Measurements from ENCODE around the gene MAPK12.
A peak's percentile ranks its signal among the peaks of the same experiment; 100 is the strongest.

The MAPK12 gene

GRCh38 chr22:50256258-50256862 lies 5.1 kb downstream of the MAPK12 start:
- TF ChIP-seq CTCF (IDR thresholded peaks at IDR 0.05; ENCODE audit: low read depth, low read length, missing control alignments) = no peak
- in situ Hi-C loops (cut with HindIII; ENCODE audit: low sequenced_read_pairs) = no loop called here
- H3K4me3 ChIP-seq (ENCODE audit: low read depth, low read length) = no peak overlapping the region
- no peak for DNase-seq (ENCODE audit: low read depth)

DNA sequence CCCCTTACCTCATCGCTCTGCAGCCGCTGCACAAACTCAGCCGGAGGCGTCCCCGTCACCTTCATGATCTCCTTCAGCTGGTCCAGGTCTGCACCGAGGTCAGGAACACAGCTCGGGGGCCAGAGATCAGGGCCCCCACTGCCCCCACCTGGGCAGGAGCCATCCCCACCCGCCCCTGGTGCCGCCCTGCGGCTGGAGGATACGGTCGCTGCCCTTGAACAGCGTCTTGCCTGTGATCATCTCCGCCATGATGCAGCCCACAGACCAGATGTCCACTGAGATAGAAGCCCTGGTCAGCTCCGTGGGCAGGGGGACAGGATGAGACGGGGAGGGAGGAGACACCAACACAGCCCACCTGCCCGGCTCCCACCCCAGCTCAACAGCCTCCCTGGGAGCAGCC lies 5.9 kb downstream of the MAPK12 start:
- no peak for TF ChIP-seq CTCF (IDR thresholded peaks at IDR 0.05; ENCODE audit: low read depth, low read length, missing control alignments)
- H3K4me3 ChIP-seq (ENCODE audit: low read depth, low read length) = no peak overlapping the region
- in situ Hi-C loops (cut with HindIII; ENCODE audit: low sequenced_read_pairs) = no loop called here
- no peak for DNase-seq (ENCODE audit: low read depth)

- no peak for DNase-seq (ENCODE audit: low read depth)
- in situ Hi-C loops (cut with HindIII; ENCODE audit: low sequenced_read_pairs) = no loop called here
- H3K4me3 ChIP-seq (ENCODE audit: low read depth, low read length) = no peak overlapping the region
- TF ChIP-seq CTCF (IDR thresholded peaks at IDR 0.05; ENCODE audit: low read depth, low read length, missing control alignments) = no peak
These were observed 6.4 kb downstream of the MAPK12 start for GRCh38 chr22:50255099-50255498.

GRCh38 chr22:50253941-50254340 lies 7.5 kb downstream of the MAPK12 start:
- in situ Hi-C loops (cut with HindIII; ENCODE audit: low sequenced_read_pairs) = no loop called here
- TF ChIP-seq CTCF (IDR thresholded peaks at IDR 0.05; ENCODE audit: low read depth, low read length, missing control alignments) = no peak
- no peak for DNase-seq (ENCODE audit: low read depth)
- no peak overlapping the region for H3K4me3 ChIP-seq (ENCODE audit: low read depth, low read length)

DNA sequence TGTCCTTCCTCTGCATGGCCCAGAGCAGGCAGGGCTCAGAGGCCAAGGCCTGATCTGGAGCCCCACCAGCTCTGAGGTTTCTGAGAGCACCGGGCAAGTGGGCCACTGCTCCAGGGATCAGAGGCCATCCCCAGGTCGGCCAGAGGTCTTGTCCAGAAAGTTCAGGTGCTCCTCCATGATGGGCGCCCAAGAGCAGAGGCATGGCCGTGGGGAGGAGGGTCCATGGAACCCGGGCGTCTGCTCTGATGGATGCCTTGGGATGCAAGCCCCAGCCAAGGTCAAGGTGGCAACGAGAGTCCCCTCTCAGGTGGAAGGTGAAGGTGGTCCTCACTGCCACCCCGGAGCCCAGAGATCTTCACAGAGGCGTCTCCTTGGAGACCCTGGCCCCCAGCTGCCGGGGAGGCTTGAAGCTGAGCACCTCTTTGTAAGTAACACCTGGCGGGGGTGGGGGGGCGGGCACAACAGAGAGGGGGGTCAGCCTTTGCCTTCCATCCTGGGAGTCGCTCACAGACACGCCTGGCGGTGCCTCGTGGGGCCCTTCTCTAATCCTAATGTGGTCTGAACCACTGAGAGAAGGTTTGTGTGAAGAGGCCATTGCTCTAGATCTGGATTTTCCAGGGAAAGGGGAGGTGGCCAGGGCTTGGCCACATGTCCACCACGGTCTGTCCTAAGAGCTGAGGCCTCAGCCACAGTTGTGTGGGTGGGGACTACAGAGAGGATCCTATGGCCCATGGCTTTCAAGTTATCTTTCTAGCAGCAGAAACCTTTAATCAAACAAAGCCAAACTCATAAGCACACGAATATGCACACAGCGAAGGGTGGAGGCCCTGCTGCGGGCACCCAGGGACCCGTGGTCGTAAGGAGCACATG lies 8.2 kb downstream of the MAPK12 start:
- no peak for TF ChIP-seq CTCF (IDR thresholded peaks at IDR 0.05; ENCODE audit: low read depth, low read length, missing control alignments)
- no peak for DNase-seq (ENCODE audit: low read depth)
- in situ Hi-C loops (cut with HindIII; ENCODE audit: low sequenced_read_pairs) = no loop called here
- H3K4me3 ChIP-seq (ENCODE audit: low read depth, low read length) = no peak overlapping the region

GRCh38 chr22:50252082-50253045 lies 9.1 kb downstream of the MAPK12 start:
- TF ChIP-seq CTCF (IDR thresholded peaks at IDR 0.05; ENCODE audit: low read depth, low read length, missing control alignments) = peak; percentile 72
- H3K4me3 ChIP-seq (ENCODE audit: low read depth, low read length) = no peak overlapping the region
- in situ Hi-C loops (cut with HindIII; ENCODE audit: low sequenced_read_pairs) = no loop called here
- no peak for DNase-seq (ENCODE audit: low read depth)
